Activated naive CD4-positive, alpha-beta T cell treated with anti-CD3 and anti-CD28 coated beads, Interleukin-2, amount 50 U/mL, for 24 hours (primary cell): ENCODE results near the gene ZFR.
A peak's percentile ranks its signal among the peaks of the same experiment; 100 is the strongest.
"Not testable (repeated sequence)": the region's sequence is repeated elsewhere in the genome, so short reads cannot be mapped to it uniquely, and the experiment has no call there.

Source experiments
- H3K27ac Mint-ChIP-seq: one replicate; pipeline ENCODE4 v1.8.0; 2021; ENCODE audit warnings: mild to moderate bottlenecking, mixed read lengths
- H3K27me3 Mint-ChIP-seq: one replicate; pipeline ENCODE4 v1.8.0; 2021; ENCODE audit warnings: mixed read lengths
- H3K36me3 Mint-ChIP-seq: one replicate; pipeline ENCODE4 v1.8.0; 2021; ENCODE audit warnings: mixed read lengths
- H3K4me1 Mint-ChIP-seq: one replicate; pipeline ENCODE4 v1.8.0; 2021; ENCODE audit warnings: mixed read lengths
- H3K4me3 Mint-ChIP-seq: one replicate; pipeline ENCODE4 v1.8.0; 2021; ENCODE audit warnings: mild to moderate bottlenecking, mixed read lengths
- H3K9me3 Mint-ChIP-seq: one replicate; pipeline ENCODE4 v1.8.0; 2021; ENCODE audit warnings: mixed read lengths

The ZFR gene

GRCh38 chr5:32461441-32462120 is 17.0 kb upstream of the ZFR start:
- Mint-ChIP-seq H3K9me3 (no peaks in the 10 kb centered on the region), H3K27ac (peak overlapping the region; percentile 95), H3K27me3 (no peaks in the 10 kb centered on the region), H3K4me1 (peaks cover 22% of the 10 kb centered on the region), H3K4me3 (no peak overlapping the region), H3K36me3 (peaks cover 2% of the 10 kb centered on the region)

- no peak overlapping the region for H3K4me3 Mint-ChIP-seq
- H3K36me3 Mint-ChIP-seq: peaks cover 2% of the 10 kb centered on the region
- H3K9me3 Mint-ChIP-seq: no peaks in the 10 kb centered on the region
- no peak overlapping the region for H3K27ac Mint-ChIP-seq
- peaks cover 22% of the 10 kb centered on the region for H3K4me1 Mint-ChIP-seq
- H3K27me3 Mint-ChIP-seq: no peaks in the 10 kb centered on the region
Measured at GRCh38 chr5:32460702-32461101, 16.2 kb upstream of the ZFR start.

GRCh38 chr5:32458880-32459495 is 14.4 kb upstream of the ZFR start:
- H3K4me1 Mint-ChIP-seq: peaks cover 22% of the 10 kb centered on the region
- H3K27me3 Mint-ChIP-seq: no peaks in the 10 kb centered on the region
- no peaks in the 10 kb centered on the region for H3K9me3 Mint-ChIP-seq
- peaks cover 2% of the 10 kb centered on the region for H3K36me3 Mint-ChIP-seq
- H3K4me3 Mint-ChIP-seq: no peak overlapping the region
- no peak overlapping the region for H3K27ac Mint-ChIP-seq

- H3K27ac Mint-ChIP-seq: no peak overlapping the region
- peaks cover 2% of the 10 kb centered on the region for H3K36me3 Mint-ChIP-seq
- H3K27me3 Mint-ChIP-seq: no peaks in the 10 kb centered on the region
- H3K4me1 Mint-ChIP-seq: no peaks in the 10 kb centered on the region
- no peaks in the 10 kb centered on the region for H3K9me3 Mint-ChIP-seq
- no peak overlapping the region for H3K4me3 Mint-ChIP-seq
Measured at GRCh38 chr5:32455311-32455710, 10.8 kb upstream of the ZFR start.

GRCh38 chr5:32454821-32455220 is 10.3 kb upstream of the ZFR start:
- Mint-ChIP-seq H3K36me3 (no peaks in the 10 kb centered on the region), H3K4me3 (no peak overlapping the region), H3K27me3 (no peaks in the 10 kb centered on the region), H3K4me1 (no peaks in the 10 kb centered on the region), H3K9me3 (no peaks in the 10 kb centered on the region), H3K27ac (no peak overlapping the region)

- H3K27ac Mint-ChIP-seq: no peak overlapping the region
- no peak overlapping the region for H3K4me3 Mint-ChIP-seq
- H3K36me3 Mint-ChIP-seq: no peaks in the 10 kb centered on the region
- H3K4me1 Mint-ChIP-seq: no peaks in the 10 kb centered on the region
- no peaks in the 10 kb centered on the region for H3K9me3 Mint-ChIP-seq
- H3K27me3 Mint-ChIP-seq: no peaks in the 10 kb centered on the region
Measured at GRCh38 chr5:32453916-32454315, 9.4 kb upstream of the ZFR start.

- not testable (repeated sequence) for H3K9me3 Mint-ChIP-seq, H3K4me3 Mint-ChIP-seq, H3K4me1 Mint-ChIP-seq, H3K27ac Mint-ChIP-seq, H3K27me3 Mint-ChIP-seq, H3K36me3 Mint-ChIP-seq
Measured at GRCh38 chr5:32452316-32452715, 7.8 kb upstream of the ZFR start.

GRCh38 chr5:32450952-32451351 is 6.4 kb upstream of the ZFR start:
- Mint-ChIP-seq H3K36me3 (no peaks in the 10 kb centered on the region), H3K9me3 (no peaks in the 10 kb centered on the region), H3K4me3 (no peak overlapping the region), H3K27ac (no peak overlapping the region), H3K4me1 (no peaks in the 10 kb centered on the region), H3K27me3 (no peaks in the 10 kb centered on the region)

GRCh38 chr5:32449262-32449661 is 4.7 kb upstream of the ZFR start:
- H3K27ac Mint-ChIP-seq: no peak overlapping the region
- H3K4me1 Mint-ChIP-seq: peaks cover 4% of the 10 kb centered on the region
- no peaks in the 10 kb centered on the region for H3K27me3 Mint-ChIP-seq
- no peaks in the 10 kb centered on the region for H3K36me3 Mint-ChIP-seq
- H3K4me3 Mint-ChIP-seq: no peak overlapping the region
- H3K9me3 Mint-ChIP-seq: no peaks in the 10 kb centered on the region

GRCh38 chr5:32446630-32447029 is 2.1 kb upstream of the ZFR start:
- H3K4me3 Mint-ChIP-seq: no peak overlapping the region
- no peak overlapping the region for H3K27ac Mint-ChIP-seq
- peaks cover 9% of the 10 kb centered on the region for H3K36me3 Mint-ChIP-seq
- H3K9me3 Mint-ChIP-seq: no peaks in the 10 kb centered on the region
- peaks cover 21% of the 10 kb centered on the region for H3K4me1 Mint-ChIP-seq
- H3K27me3 Mint-ChIP-seq: no peaks in the 10 kb centered on the region

GRCh38 chr5:32445831-32446614 is 1.5 kb upstream of the ZFR start:
- Mint-ChIP-seq H3K36me3 (peaks cover 9% of the 10 kb centered on the region), H3K9me3 (no peaks in the 10 kb centered on the region), H3K27me3 (no peaks in the 10 kb centered on the region), H3K4me3 (peak overlapping the region; percentile 89), H3K27ac (peak overlapping the region; percentile 56), H3K4me1 (peaks cover 27% of the 10 kb centered on the region)

GRCh38 chr5:32445287-32445758 is 783 bp upstream of the ZFR start:
- Mint-ChIP-seq H3K9me3 (no peaks in the 10 kb centered on the region), H3K4me1 (peaks cover 29% of the 10 kb centered on the region), H3K27me3 (no peaks in the 10 kb centered on the region), H3K27ac (peak overlapping the region; percentile 56), H3K36me3 (peaks cover 9% of the 10 kb centered on the region), H3K4me3 (peak overlapping the region; percentile 89)

GRCh38 chr5:32443541-32444430 is 754 bp downstream of the ZFR start:
- Mint-ChIP-seq H3K9me3 (no peaks in the 10 kb centered on the region), H3K27me3 (no peaks in the 10 kb centered on the region), H3K4me1 (peaks cover 44% of the 10 kb centered on the region), H3K4me3 (peak overlapping the region; percentile 95), H3K27ac (peak overlapping the region; percentile 94), H3K36me3 (peaks cover 9% of the 10 kb centered on the region)

- peak overlapping the region; percentile 95 for H3K4me3 Mint-ChIP-seq
- no peaks in the 10 kb centered on the region for H3K27me3 Mint-ChIP-seq
- peaks cover 9% of the 10 kb centered on the region for H3K36me3 Mint-ChIP-seq
- peak overlapping the region; percentile 94 for H3K27ac Mint-ChIP-seq
- peaks cover 50% of the 10 kb centered on the region for H3K4me1 Mint-ChIP-seq
- no peaks in the 10 kb centered on the region for H3K9me3 Mint-ChIP-seq
Measured at GRCh38 chr5:32443145-32443540, 1.4 kb downstream of the ZFR start.

GRCh38 chr5:32439086-32439642 is 5.4 kb downstream of the ZFR start:
- Mint-ChIP-seq H3K27me3 (no peaks in the 10 kb centered on the region), H3K4me1 (peaks cover 76% of the 10 kb centered on the region), H3K36me3 (peaks cover 14% of the 10 kb centered on the region), H3K27ac (no peak overlapping the region), H3K4me3 (no peak overlapping the region), H3K9me3 (no peaks in the 10 kb centered on the region)
